Ishikawa (cell line): Measurements from ENCODE around the gene FAM234B.

Source experiments
- CEBPB ChIP-seq: IDR thresholded peaks from 2 replicates; pipeline ENCODE4 v1.6.1; 2012
- CREB1 ChIP-seq: IDR thresholded peaks from 2 replicates; pipeline ENCODE4 v1.6.1; 2012; ENCODE audit warnings: low read depth
- EGR1 ChIP-seq: IDR thresholded peaks from 2 replicates; pipeline ENCODE4 v1.6.1; 2012
- EP300 ChIP-seq: IDR thresholded peaks from 2 replicates; pipeline ENCODE4 v1.6.1; 2012; ENCODE audit warnings: borderline replicate concordance
- FOXM1 ChIP-seq: IDR thresholded peaks from 2 replicates; pipeline ENCODE4 v1.6.1; 2012; ENCODE audit warnings: low read depth, borderline replicate concordance
- MAX ChIP-seq: IDR thresholded peaks from 2 replicates; pipeline ENCODE4 v1.6.1; 2012
- NFIC ChIP-seq: IDR thresholded peaks from 2 replicates; pipeline ENCODE4 v1.6.1; 2012
- RAD21 ChIP-seq: IDR thresholded peaks from 2 replicates; pipeline ENCODE4 v1.6.1; 2012; ENCODE audit warnings: low read depth
- REST ChIP-seq: IDR thresholded peaks from 2 replicates; pipeline ENCODE4 v1.6.1; 2012; ENCODE audit warnings: low read depth, mild to moderate bottlenecking
- TAF1 ChIP-seq: IDR thresholded peaks from 2 replicates; pipeline ENCODE4 v1.6.1; 2012; ENCODE audit warnings: low read depth, mild to moderate bottlenecking
- TCF12 ChIP-seq: IDR thresholded peaks from 2 replicates; pipeline ENCODE4 v1.6.1; 2012; ENCODE audit warnings: low read depth
- TEAD4 ChIP-seq: IDR thresholded peaks from 2 replicates; pipeline ENCODE4 v1.6.1; 2012
- USF1 ChIP-seq: IDR thresholded peaks from 2 replicates; pipeline ENCODE4 v1.6.1; 2012
- YY1 ChIP-seq: IDR thresholded peaks from 2 replicates; pipeline ENCODE4 v1.6.1; 2012; ENCODE audit warnings: low read depth
- ZBTB7A ChIP-seq: IDR thresholded peaks from 2 replicates; pipeline ENCODE4 v1.6.1; 2012; ENCODE audit warnings: low read depth

FAM234B gene

GRCh38 chr12:13095266-13095995, 51.2 kb downstream of the FAM234B start:
- TF ChIP-seq TEAD4 (no peak), ZBTB7A (no peak), CEBPB (no peak), MAX (no peak), EP300 (no peak), EGR1 (no peak), REST (no peak), TAF1 (no peak), RAD21 (no peak), TCF12 (no peak), NFIC (no peak), FOXM1 (no peak), CREB1 (no peak), USF1 (no peak), YY1 (no peak)

GRCh38 chr12:13097491-13098011, 53.4 kb downstream of the FAM234B start:
- TF ChIP-seq REST (no peak), RAD21 (no peak), YY1 (no peak), ZBTB7A (no peak), EGR1 (peak; percentile 24; the same call in 1 of the 2 replicates)

- TF ChIP-seq FOXM1 (no peak), ZBTB7A (no peak; the same call in 1 of the 2 replicates), USF1 (no peak), EGR1 (no peak), CEBPB (no peak), NFIC (no peak), MAX (0 out of 2 replicates have a peak, but pooled peaks have one; percentile 17), TCF12 (no peak)
These were observed 55.1 kb downstream of the FAM234B start for GRCh38 chr12:13099066-13099843.

GRCh38 chr12:13099844-13100604, 55.8 kb downstream of the FAM234B start:
- TF ChIP-seq USF1 (no peak), TAF1 (no peak), ZBTB7A (no peak), CREB1 (no peak), FOXM1 (no peak), RAD21 (no peak), CEBPB (no peak), YY1 (no peak), TCF12 (no peak), EGR1 (no peak), TEAD4 (no peak), EP300 (no peak), NFIC (no peak), MAX (no peak), REST (no peak)
